Fibroblast of mammary gland (primary cell): ENCODE data around the gene ATOH8.

Experiments
- DNase-seq: peaks from one replicate; pipeline ENCODE4 v3.0.0-alpha.2; 2010; ENCODE audit warnings: low read depth
- H3K4me3 ChIP-seq: 2 replicates; pipeline ENCODE4 v1.5.1; 2011; ENCODE audit warnings: low read depth, mild to moderate bottlenecking, low read length, moderate library complexity; ENCODE audit not compliant: control insufficient read depth
- TF ChIP-seq, protein P1 (sequence below): conservative IDR thresholded peaks from 2 replicates; pipeline ENCODE4 v1.5.1; 2011; ENCODE audit warnings: low read depth, low read length, inconsistent platforms; ENCODE audit not compliant: control insufficient read depth, insufficient read depth

Gene ATOH8

DNA sequence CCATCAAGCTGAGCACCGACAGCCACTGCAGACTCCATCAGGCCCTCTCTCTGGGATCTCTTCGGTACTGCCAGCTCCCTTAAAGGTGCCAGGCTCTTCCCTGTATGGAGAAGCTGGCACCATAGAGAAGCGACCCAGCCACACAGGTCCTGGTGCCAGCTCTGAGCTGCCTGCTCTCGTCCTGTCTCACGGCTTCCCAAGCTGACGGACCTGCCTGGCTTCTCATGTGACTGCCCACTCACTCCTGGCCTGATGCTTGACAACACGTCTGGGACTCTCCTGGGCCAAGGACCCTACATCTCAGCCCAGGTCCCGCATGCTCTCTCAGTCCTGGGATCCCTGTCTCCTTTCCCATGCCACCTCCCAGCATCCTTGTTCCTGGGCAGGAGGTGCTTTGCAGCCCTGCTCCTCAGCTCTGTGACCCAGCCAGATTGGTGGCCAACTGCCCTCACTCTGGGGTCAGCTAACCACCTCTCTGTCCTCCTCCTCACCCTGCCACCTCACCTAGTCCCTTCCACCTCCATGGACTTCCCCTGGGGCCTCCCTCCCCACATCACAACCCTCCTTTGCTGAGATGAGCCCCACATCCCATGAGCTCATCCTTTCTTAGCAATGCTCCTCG, 12.5 kb upstream of the ATOH8 start:
- DNase-seq: no peak
- no peak overlapping the region for H3K4me3 ChIP-seq
- TF ChIP-seq, protein P1, sequence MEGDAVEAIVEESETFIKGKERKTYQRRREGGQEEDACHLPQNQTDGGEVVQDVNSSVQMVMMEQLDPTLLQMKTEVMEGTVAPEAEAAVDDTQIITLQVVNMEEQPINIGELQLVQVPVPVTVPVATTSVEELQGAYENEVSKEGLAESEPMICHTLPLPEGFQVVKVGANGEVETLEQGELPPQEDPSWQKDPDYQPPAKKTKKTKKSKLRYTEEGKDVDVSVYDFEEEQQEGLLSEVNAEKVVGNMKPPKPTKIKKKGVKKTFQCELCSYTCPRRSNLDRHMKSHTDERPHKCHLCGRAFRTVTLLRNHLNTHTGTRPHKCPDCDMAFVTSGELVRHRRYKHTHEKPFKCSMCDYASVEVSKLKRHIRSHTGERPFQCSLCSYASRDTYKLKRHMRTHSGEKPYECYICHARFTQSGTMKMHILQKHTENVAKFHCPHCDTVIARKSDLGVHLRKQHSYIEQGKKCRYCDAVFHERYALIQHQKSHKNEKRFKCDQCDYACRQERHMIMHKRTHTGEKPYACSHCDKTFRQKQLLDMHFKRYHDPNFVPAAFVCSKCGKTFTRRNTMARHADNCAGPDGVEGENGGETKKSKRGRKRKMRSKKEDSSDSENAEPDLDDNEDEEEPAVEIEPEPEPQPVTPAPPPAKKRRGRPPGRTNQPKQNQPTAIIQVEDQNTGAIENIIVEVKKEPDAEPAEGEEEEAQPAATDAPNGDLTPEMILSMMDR: no peak

DNA sequence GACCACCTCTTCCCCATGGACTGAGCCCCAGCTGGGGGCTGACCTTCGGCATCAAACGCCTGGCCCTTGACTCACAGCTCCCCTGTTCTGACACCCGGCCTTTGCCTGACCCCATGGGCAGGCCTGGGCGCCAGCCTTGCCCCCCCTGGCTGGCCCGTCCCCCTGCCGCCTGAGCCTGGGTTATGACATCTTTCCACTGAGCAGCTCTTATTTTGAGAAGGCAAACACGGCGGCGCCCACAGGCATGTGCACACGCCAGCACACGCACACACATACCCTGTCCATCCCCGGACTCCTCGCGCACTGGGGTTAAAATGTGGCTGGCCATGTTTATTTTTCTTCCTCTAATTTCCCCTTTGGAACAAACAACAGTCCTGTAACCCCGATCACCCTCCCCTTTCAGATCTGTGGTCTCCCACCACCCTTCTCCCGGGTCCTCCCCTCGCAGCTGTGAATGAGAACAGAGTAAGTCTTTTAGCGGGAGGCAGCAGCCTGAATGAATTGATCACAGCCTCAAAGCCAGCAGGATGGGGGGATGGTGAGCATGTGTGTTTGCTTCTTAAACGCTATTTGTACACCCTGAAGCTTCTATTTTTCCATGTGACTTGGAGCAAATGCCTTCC, 11.8 kb upstream of the ATOH8 start:
- no peak overlapping the region for H3K4me3 ChIP-seq
- DNase-seq: peak; percentile 89
- TF ChIP-seq, protein P1: no peak

DNA sequence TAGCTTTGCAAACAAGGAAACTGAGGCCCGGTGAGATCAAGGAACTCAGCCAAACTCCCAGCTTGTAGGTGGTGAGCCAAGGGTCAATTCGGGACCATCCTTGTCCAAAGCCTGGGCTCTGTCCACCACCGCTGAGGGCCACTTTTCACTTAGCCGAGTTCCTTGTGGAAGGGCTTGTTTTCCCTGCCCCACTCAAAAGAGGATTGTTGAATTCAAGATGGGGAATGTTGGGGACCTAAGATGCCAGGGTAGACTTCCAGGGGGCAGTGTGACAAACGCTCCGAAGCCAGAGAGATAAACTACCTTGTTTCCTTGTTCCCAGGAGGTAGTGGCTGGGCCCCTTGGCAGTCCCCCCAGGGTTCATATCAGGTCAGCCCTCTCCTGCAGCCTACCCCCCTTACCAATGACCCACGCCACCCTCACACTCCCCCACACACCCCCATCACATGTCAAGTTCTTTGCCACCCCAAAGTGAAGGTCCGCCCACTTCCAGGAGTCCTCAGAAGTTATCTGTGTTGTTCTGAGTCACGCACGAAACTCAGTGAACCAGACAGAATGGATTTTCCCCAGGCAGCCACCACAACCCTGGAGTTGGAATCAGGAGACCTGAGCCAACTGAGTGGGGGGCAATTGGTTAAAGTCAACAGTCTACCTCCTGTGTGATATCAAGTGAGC, 10.3 kb upstream of the ATOH8 start:
- peak; percentile 73 for DNase-seq
- H3K4me3 ChIP-seq: no peak overlapping the region
- TF ChIP-seq, protein P1: no peak

DNA sequence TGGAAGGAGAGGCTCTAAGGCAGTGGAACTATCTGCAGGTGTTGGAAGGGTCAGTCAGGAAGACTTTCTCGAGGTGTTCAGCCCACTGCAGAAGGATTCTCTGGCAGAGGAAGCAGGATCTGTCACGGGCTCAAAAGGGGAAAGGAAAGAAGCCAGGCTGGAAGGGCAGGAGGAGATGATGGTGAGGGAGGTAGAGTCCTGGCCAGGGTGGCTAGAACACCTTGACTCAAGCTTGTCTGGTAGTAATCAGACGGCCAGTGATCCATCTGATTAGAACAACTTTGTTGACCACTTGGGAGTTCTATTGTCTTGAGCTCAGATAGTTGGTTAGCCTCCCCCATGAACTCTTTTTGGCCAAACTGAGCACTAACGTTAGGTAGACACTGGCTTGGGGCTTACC, 9.7 kb upstream of the ATOH8 start:
- no peak for DNase-seq
- no peak overlapping the region for H3K4me3 ChIP-seq
- TF ChIP-seq, protein P1: no peak

DNA sequence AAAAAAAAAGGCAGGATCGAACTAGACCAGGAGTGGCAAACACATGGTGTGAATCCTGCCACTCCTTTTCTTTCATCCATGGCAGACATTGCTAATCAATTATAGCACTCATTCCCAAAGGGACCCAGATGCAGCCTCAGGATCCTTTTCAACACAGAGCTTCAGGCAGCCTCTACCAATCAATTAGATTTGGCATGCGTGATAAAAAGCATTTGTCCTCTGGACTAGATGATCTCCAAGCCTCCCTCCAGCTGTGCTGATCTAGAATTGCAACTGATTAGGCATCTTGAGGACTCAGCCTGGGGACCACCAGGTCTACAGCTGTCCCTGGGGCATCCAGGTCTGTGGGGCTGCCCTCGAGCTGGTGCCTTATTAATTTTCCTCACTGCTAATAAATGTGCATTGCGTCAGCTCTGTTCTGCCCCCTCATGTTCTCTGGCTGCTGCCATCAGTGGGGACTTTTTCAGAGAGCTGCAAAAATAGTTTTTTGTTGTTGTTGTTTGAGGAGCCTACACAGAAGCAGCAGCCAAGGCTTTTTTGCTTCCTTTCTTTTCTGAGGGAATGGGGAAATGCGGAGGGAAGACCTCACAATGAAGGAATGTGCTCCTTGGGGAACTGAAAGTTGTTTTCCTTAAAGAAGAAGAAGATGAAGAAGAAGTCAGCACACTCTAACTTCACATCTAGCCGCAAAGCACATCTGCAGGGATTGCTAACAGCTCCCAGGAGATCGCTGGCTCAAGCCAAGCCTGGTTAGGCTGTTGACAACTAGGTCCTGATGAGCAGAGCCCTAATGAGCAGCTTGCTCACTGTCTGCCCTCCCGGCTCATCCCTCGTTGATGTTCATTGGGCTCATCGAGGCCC, 8.8 kb upstream of the ATOH8 start:
- DNase-seq: peak; percentile 100
- H3K4me3 ChIP-seq: no peak overlapping the region
- TF ChIP-seq, protein P1: no peak

DNA sequence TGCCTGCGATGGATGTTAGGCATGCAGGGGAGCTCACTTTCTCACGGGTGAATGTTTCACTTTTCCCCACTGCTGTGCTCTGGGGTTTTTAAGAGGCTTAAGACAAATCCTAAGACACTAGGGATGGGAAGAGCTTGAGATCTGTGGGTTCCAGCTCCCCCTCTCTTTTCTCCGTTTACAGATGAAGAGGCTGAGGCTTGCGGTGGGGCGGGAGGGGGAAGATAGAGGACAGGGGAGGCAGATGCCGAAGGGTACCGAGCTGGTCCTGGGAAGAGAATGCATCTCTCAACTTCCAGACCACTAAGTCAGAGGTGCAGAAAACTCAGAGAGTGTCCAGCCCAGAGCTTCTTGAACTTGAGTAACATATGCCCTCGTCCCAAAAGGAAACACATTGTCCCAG, 8.2 kb upstream of the ATOH8 start:
- H3K4me3 ChIP-seq: no peak overlapping the region
- TF ChIP-seq, protein P1: no peak
- DNase-seq: no peak
